ENCODE results near the gene KRTAP10-4.
"Not testable (repeated sequence)": the region's sequence is repeated elsewhere in the genome, so short reads cannot be mapped to it uniquely, and the experiment has no call there.

Gene KRTAP10-4

DNA sequence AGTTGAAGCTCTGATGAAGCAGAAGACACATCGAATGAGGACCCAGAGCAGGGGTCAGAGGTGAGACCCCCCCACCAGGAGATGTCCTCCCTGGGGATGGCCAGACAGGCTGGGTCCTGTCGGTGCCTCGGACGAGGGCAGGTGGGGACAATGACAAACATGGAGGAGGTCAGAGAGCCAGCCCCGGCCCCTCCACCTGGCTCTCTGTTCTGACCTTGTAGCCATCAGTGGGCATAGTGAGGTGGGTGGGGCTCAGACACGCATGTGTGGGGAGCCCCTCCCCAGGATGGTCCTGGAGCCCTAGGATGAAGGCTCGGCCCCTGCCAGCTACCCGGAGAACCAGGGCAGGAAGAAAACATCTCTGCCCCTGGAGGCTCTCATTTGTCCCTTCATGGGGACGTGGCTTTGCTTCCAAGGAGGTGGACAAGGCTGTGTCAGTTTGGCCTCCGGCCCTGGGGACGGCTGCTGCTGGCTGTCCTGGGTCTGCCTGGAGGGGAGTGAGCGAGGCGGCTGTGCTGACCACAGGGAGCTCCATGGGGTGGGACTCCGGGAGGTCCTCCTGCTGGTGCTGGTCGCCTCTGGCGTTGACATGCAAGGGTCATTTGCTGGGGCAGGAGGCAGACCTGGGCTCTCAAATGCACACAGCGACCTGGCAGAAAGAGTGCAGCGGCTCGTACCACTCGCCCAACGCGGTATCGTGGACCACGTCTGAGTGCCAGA is 16.2 kb downstream of the KRTAP10-4 start:
- no peaks in the 10 kb centered on the region for H3K36me3 ChIP-seq (ENCODE audit: control insufficient read depth, insufficient read depth, low read length)
- no peak for DNase-seq
- H3K4me1 ChIP-seq (ENCODE audit: control insufficient read depth, insufficient read depth, low read length, poor library complexity, severe bottlenecking) = no peaks in the 10 kb centered on the region
- no peaks in the 10 kb centered on the region for H3K27me3 ChIP-seq (replicated peaks; ENCODE audit: control insufficient read depth, insufficient read depth, low read length, poor library complexity, severe bottlenecking)
- no peak overlapping the region for H3K27ac ChIP-seq (ENCODE audit: insufficient read depth, low read length, poor library complexity, severe bottlenecking)
- H3K4me3 ChIP-seq (ENCODE audit: insufficient read depth, low read depth, low read length, poor library complexity, severe bottlenecking) = no peak overlapping the region
- no peaks in the 10 kb centered on the region for H3K9me3 ChIP-seq (ENCODE audit: control insufficient read depth, low read length)

- Histone ChIP-seq H3K4me1 (ENCODE audit: control insufficient read depth, insufficient read depth, low read length, poor library complexity, severe bottlenecking) (no peaks in the 10 kb centered on the region), H3K27ac (ENCODE audit: insufficient read depth, low read length, poor library complexity, severe bottlenecking) (no peak overlapping the region), H3K4me3 (ENCODE audit: insufficient read depth, low read depth, low read length, poor library complexity, severe bottlenecking) (no peak overlapping the region), H3K36me3 (ENCODE audit: control insufficient read depth, insufficient read depth, low read length) (no peaks in the 10 kb centered on the region), H3K27me3 (replicated peaks; ENCODE audit: control insufficient read depth, insufficient read depth, low read length, poor library complexity, severe bottlenecking) (no peaks in the 10 kb centered on the region), H3K9me3 (ENCODE audit: control insufficient read depth, low read length) (no peaks in the 10 kb centered on the region)
- DNase-seq = no peak
Observed at GRCh38 chr21:44590311-44590721, 16.8 kb downstream of the KRTAP10-4 start.

- not testable (repeated sequence) for H3K27ac ChIP-seq (ENCODE audit: insufficient read depth, low read length, poor library complexity, severe bottlenecking); H3K27me3 ChIP-seq (replicated peaks; ENCODE audit: control insufficient read depth, insufficient read depth, low read length, poor library complexity, severe bottlenecking); H3K4me3 ChIP-seq (ENCODE audit: insufficient read depth, low read depth, low read length, poor library complexity, severe bottlenecking); H3K36me3 ChIP-seq (ENCODE audit: control insufficient read depth, insufficient read depth, low read length); DNase-seq; H3K9me3 ChIP-seq (ENCODE audit: control insufficient read depth, low read length); H3K4me1 ChIP-seq (ENCODE audit: control insufficient read depth, insufficient read depth, low read length, poor library complexity, severe bottlenecking)
Observed at GRCh38 chr21:44590897-44591800, 17.6 kb downstream of the KRTAP10-4 start.

- H3K4me3 ChIP-seq (ENCODE audit: insufficient read depth, low read depth, low read length, poor library complexity, severe bottlenecking); H3K36me3 ChIP-seq (ENCODE audit: control insufficient read depth, insufficient read depth, low read length); H3K9me3 ChIP-seq (ENCODE audit: control insufficient read depth, low read length); H3K27ac ChIP-seq (ENCODE audit: insufficient read depth, low read length, poor library complexity, severe bottlenecking); H3K27me3 ChIP-seq (replicated peaks; ENCODE audit: control insufficient read depth, insufficient read depth, low read length, poor library complexity, severe bottlenecking); H3K4me1 ChIP-seq (ENCODE audit: control insufficient read depth, insufficient read depth, low read length, poor library complexity, severe bottlenecking); DNase-seq: not testable (repeated sequence)
Observed at GRCh38 chr21:44591801-44592130, 18.2 kb downstream of the KRTAP10-4 start.

DNA sequence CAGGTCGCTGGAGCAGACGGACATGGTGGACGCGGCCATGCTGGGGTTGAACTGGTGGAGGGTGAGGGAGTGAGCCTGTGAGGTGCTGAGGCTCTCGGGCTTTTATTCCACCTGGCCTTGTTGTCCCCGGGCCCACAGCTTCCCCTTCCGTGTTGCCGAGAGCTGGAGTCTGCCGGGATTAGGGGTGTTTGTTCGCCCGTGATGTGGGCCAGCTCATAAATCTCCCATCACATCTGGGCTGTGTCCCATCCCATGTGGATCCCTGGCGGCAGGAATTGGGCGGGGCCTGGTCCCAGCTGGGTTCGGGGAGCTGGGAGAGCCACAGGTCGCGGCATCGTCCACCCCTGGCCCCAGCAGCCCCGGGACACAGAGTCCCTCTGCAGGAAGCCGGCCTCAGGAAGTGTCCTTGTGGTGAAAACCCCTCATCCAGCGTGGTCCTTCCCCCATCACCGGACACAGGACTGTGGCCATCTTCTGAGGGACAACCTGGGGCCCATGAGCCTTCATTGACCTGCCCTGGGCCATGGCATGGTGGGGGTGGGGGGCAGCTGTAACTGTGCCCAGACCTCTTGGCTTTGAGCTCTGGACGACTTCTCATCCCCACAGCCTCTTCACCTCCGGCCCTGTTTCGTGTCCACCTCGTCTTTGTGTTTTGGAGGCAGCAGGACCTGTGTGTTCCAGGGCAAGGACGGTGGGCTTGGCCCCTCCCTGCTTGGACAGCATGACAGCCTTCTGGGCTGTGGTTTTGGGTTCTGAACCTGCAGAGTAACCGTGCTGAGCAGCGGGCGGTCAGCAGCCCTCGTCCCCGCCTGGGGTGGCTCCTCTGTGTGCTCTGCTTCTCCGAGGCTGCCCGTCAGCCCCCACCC is 19.1 kb downstream of the KRTAP10-4 start, which contains the start of gene KRTAP10-6:
KRTAP10-6 (minus strand) TSS at position 60 of the 866 bp plus-strand sequence; CDS start at position 39, 21 bp downstream.
- Histone ChIP-seq H3K4me3 (ENCODE audit: insufficient read depth, low read depth, low read length, poor library complexity, severe bottlenecking) (no peak within 1 kb of the TSS), H3K27me3 (replicated peaks; ENCODE audit: control insufficient read depth, insufficient read depth, low read length, poor library complexity, severe bottlenecking) (no peaks in the 10 kb centered on the region), H3K36me3 (ENCODE audit: control insufficient read depth, insufficient read depth, low read length) (no peaks in the 10 kb centered on the region), H3K4me1 (ENCODE audit: control insufficient read depth, insufficient read depth, low read length, poor library complexity, severe bottlenecking) (no peaks in the 10 kb centered on the region), H3K9me3 (ENCODE audit: control insufficient read depth, low read length) (no peaks in the 10 kb centered on the region), H3K27ac (ENCODE audit: insufficient read depth, low read length, poor library complexity, severe bottlenecking) (no peak within 1 kb of the TSS)
- no peak for DNase-seq

GRCh38 chr21:44593598-44594405 is 20.3 kb downstream of the KRTAP10-4 start:
- H3K4me1 ChIP-seq (ENCODE audit: control insufficient read depth, insufficient read depth, low read length, poor library complexity, severe bottlenecking) = no peaks in the 10 kb centered on the region
- no peak for DNase-seq
- no peaks in the 10 kb centered on the region for H3K36me3 ChIP-seq (ENCODE audit: control insufficient read depth, insufficient read depth, low read length)
- no peak overlapping the region for H3K4me3 ChIP-seq (ENCODE audit: insufficient read depth, low read depth, low read length, poor library complexity, severe bottlenecking)
- H3K27me3 ChIP-seq (replicated peaks; ENCODE audit: control insufficient read depth, insufficient read depth, low read length, poor library complexity, severe bottlenecking) = no peaks in the 10 kb centered on the region
- no peak overlapping the region for H3K27ac ChIP-seq (ENCODE audit: insufficient read depth, low read length, poor library complexity, severe bottlenecking)
- no peaks in the 10 kb centered on the region for H3K9me3 ChIP-seq (ENCODE audit: control insufficient read depth, low read length)

DNA sequence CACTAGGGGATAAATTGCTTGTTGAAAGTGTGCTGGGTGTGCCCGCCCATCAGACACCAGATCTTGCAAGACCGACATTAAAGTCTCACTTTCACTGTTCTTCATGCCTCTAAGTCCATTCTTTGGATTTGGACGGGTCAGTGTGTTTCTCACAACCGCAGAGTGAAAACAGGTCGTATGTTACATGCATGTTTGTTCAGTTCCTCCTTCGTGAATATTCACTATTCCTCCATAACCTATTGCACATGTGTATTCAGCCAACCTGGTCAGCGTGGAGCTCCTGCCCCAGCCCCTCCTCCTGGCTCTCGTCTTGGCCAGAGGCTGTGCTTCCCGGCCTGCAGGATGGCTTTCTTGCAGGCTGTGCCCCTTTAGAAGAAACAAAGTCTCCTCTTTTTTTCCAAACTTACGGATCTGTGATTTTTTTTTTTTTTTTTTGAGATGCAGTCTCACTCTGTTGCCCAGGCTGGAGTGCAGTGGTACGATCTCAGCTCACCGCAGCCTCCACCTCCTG is 20.9 kb downstream of the KRTAP10-4 start:
- no peak overlapping the region for H3K4me3 ChIP-seq (ENCODE audit: insufficient read depth, low read depth, low read length, poor library complexity, severe bottlenecking)
- no peaks in the 10 kb centered on the region for H3K27me3 ChIP-seq (replicated peaks; ENCODE audit: control insufficient read depth, insufficient read depth, low read length, poor library complexity, severe bottlenecking)

DNA sequence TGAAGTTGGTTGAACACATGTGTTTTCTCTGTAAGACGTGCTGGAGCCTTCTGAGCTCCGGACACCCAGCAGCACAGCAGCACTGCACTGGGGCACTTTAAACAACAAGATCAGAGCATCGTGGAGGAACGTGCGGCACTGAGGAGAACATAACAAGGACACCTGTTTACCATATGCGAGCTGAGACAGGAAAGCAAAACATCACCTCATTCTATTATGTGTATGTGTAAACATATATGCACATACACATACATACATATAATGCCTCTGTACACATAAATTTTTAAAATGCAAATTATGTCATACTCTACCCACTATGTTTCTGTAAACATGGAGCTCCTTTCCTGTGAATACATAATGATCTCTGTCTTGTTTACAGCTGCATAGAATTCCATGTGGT is 22.0 kb downstream of the KRTAP10-4 start:
- no peak for DNase-seq
- H3K27ac ChIP-seq (ENCODE audit: insufficient read depth, low read length, poor library complexity, severe bottlenecking) = no peak overlapping the region
- H3K9me3 ChIP-seq (ENCODE audit: control insufficient read depth, low read length) = no peaks in the 10 kb centered on the region
- H3K4me3 ChIP-seq (ENCODE audit: insufficient read depth, low read depth, low read length, poor library complexity, severe bottlenecking) = no peak overlapping the region
- H3K4me1 ChIP-seq (ENCODE audit: control insufficient read depth, insufficient read depth, low read length, poor library complexity, severe bottlenecking) = no peaks in the 10 kb centered on the region
- no peaks in the 10 kb centered on the region for H3K27me3 ChIP-seq (replicated peaks; ENCODE audit: control insufficient read depth, insufficient read depth, low read length, poor library complexity, severe bottlenecking)
- no peaks in the 10 kb centered on the region for H3K36me3 ChIP-seq (ENCODE audit: control insufficient read depth, insufficient read depth, low read length)

More for the DNA sequence above, 20.9 kb downstream of the KRTAP10-4 start:
- H3K27ac ChIP-seq (ENCODE audit: insufficient read depth, low read length, poor library complexity, severe bottlenecking) = no peak overlapping the region
- no peak for DNase-seq
- H3K36me3 ChIP-seq (ENCODE audit: control insufficient read depth, insufficient read depth, low read length) = no peaks in the 10 kb centered on the region
- H3K9me3 ChIP-seq (ENCODE audit: control insufficient read depth, low read length) = no peaks in the 10 kb centered on the region
- H3K4me1 ChIP-seq (ENCODE audit: control insufficient read depth, insufficient read depth, low read length, poor library complexity, severe bottlenecking) = no peaks in the 10 kb centered on the region

- no peak for DNase-seq
- Histone ChIP-seq H3K36me3 (ENCODE audit: control insufficient read depth, insufficient read depth, low read length) (no peaks in the 10 kb centered on the region), H3K27me3 (replicated peaks; ENCODE audit: control insufficient read depth, insufficient read depth, low read length, poor library complexity, severe bottlenecking) (no peaks in the 10 kb centered on the region), H3K4me1 (ENCODE audit: control insufficient read depth, insufficient read depth, low read length, poor library complexity, severe bottlenecking) (no peaks in the 10 kb centered on the region), H3K27ac (ENCODE audit: insufficient read depth, low read length, poor library complexity, severe bottlenecking) (no peak overlapping the region), H3K4me3 (ENCODE audit: insufficient read depth, low read depth, low read length, poor library complexity, severe bottlenecking) (no peak overlapping the region), H3K9me3 (ENCODE audit: control insufficient read depth, low read length) (no peaks in the 10 kb centered on the region)
Observed at GRCh38 chr21:44596068-44596725, 22.7 kb downstream of the KRTAP10-4 start.

Measured in effector memory CD4-positive, alpha-beta T cell (primary cell).